ENCODE measurements around the gene KAZN.

DNA sequence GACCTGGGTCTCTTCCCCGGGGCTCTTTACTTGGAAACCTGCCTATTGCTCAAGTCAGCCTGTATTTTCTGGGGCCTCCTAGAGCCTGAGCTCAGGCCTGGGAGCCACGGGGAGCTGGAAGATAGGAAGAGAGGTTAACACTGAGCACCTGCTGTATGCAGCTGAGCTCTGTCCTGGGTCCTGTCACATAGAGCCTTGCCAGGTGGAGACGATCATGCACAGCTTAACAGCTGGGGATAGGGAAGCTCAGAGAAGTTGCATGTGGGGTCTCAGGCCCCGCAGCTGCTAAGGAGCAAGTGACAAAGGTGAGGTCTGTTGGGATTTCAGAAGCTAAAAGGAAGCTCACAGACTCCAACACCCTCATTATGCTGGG, 427.6 kb downstream of the KAZN start:
- TF ChIP-seq, protein P1, sequence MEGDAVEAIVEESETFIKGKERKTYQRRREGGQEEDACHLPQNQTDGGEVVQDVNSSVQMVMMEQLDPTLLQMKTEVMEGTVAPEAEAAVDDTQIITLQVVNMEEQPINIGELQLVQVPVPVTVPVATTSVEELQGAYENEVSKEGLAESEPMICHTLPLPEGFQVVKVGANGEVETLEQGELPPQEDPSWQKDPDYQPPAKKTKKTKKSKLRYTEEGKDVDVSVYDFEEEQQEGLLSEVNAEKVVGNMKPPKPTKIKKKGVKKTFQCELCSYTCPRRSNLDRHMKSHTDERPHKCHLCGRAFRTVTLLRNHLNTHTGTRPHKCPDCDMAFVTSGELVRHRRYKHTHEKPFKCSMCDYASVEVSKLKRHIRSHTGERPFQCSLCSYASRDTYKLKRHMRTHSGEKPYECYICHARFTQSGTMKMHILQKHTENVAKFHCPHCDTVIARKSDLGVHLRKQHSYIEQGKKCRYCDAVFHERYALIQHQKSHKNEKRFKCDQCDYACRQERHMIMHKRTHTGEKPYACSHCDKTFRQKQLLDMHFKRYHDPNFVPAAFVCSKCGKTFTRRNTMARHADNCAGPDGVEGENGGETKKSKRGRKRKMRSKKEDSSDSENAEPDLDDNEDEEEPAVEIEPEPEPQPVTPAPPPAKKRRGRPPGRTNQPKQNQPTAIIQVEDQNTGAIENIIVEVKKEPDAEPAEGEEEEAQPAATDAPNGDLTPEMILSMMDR (IDR thresholded peaks at IDR 0.05), result no peak
- no peak for TF ChIP-seq POLR2A (IDR thresholded peaks at IDR 0.05)

Measured in testis (tissue), 2 donors.